Activated CD4-positive, CD25-positive, alpha-beta regulatory T cell treated with anti-CD3 and anti-CD28 coated beads, Interleukin-2, amount 50 U/mL, for 24 hours (primary cell): ENCODE results near the gene DACT2.

Source experiments
- ATAC-seq, 2 donors: fragments of 150-1000 bp; cut with Tn5 transposase; one replicate each; pipeline ENCODE4 v1.10.0; 2021; ENCODE audit warnings: mild to moderate bottlenecking in 1 of 2, moderate library complexity in 1 of 2

Gene DACT2

GRCh38 chr6:168261234-168261633 lies 58.3 kb downstream of the DACT2 start:
- ATAC-seq: no peak

- no peak for ATAC-seq
Observed at GRCh38 chr6:168260420-168260987, 59.1 kb downstream of the DACT2 start.

- ATAC-seq: no peak
Observed at GRCh38 chr6:168258795-168259194, 60.8 kb downstream of the DACT2 start.

GRCh38 chr6:168256940-168257339 lies 62.6 kb downstream of the DACT2 start:
- ATAC-seq: no peak
